ENCODE results near the gene TMUB2.
"Not testable (repeated sequence)": the region's sequence is repeated elsewhere in the genome, so short reads cannot be mapped to it uniquely, and the experiment has no call there.

- not testable (repeated sequence) for TF ChIP-seq CTCF (IDR thresholded peaks at IDR 0.05); POLR2AphosphoS5 (IDR thresholded peaks at IDR 0.05; ENCODE audit: insufficient read depth in 1 of 2, low read depth in 1 of 2)
Measured at GRCh38 chr17:44143921-44144320, 42.9 kb upstream of the TMUB2 start.

Data from vagina (tissue), 2 donors.